ENCODE data around the gene FAM13A.

DNA sequence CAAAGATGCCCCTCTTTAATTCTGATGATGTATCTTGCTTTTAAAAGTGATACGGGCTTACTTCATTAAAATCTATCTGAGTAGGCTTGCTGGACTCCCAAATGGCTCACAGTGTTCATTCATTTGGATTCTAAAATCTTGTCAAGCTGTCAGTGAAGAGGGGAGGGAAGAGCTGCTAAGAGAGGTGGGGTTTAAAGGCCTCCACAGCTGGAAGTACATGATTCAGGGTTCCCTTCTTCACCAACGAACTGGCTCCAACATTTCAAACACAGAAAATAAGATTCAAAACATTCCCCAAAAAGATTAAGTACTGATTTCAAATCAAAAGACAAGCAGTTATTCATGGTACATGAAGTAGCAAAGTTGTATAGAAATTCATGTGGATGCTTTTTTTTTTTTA, 226.4 kb downstream of the FAM13A start:
- TF ChIP-seq, protein P1, sequence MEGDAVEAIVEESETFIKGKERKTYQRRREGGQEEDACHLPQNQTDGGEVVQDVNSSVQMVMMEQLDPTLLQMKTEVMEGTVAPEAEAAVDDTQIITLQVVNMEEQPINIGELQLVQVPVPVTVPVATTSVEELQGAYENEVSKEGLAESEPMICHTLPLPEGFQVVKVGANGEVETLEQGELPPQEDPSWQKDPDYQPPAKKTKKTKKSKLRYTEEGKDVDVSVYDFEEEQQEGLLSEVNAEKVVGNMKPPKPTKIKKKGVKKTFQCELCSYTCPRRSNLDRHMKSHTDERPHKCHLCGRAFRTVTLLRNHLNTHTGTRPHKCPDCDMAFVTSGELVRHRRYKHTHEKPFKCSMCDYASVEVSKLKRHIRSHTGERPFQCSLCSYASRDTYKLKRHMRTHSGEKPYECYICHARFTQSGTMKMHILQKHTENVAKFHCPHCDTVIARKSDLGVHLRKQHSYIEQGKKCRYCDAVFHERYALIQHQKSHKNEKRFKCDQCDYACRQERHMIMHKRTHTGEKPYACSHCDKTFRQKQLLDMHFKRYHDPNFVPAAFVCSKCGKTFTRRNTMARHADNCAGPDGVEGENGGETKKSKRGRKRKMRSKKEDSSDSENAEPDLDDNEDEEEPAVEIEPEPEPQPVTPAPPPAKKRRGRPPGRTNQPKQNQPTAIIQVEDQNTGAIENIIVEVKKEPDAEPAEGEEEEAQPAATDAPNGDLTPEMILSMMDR (IDR thresholded peaks at IDR 0.05; ENCODE audit: poor library complexity) = no peak
- TF ChIP-seq EZH2 (IDR thresholded peaks at IDR 0.05; ENCODE audit: borderline replicate concordance) (no peak), EZH2phosphoT487 (IDR thresholded peaks at IDR 0.05; ENCODE audit: low read depth, severe bottlenecking, unreplicated experiment) (no peak)

All from hepatocyte (in vitro differentiated cells).